Measurements from ENCODE around the gene P3H3.

GRCh38 chr12:6810758-6811157, 17.4 kb upstream of the P3H3 start:
- TF ChIP-seq CTCF (conservative IDR thresholded peaks at IDR 0.05 in 1 of 2, IDR thresholded peaks at IDR 0.05 in 1 of 2; ENCODE audit: extremely low read depth in 1 of 2, insufficient read depth in 1 of 2, low read depth in 1 of 2, low read length in 2 of 2) (no peak), EZH2 (IDR thresholded peaks at IDR 0.05; ENCODE audit: borderline replicate concordance, low read length) (no peak)
